ENCODE results near the gene STT3B. TPM values are rescaled to one million over a fixed set of nuclear protein-coding genes. Genes with fewer than 3 reads are reported as not detected.
A peak's percentile ranks its signal among the peaks of the same experiment; 100 is the strongest.

Gene STT3B
- total RNA-seq, 1 donor from 2014 or later = 210 TPM

DNA sequence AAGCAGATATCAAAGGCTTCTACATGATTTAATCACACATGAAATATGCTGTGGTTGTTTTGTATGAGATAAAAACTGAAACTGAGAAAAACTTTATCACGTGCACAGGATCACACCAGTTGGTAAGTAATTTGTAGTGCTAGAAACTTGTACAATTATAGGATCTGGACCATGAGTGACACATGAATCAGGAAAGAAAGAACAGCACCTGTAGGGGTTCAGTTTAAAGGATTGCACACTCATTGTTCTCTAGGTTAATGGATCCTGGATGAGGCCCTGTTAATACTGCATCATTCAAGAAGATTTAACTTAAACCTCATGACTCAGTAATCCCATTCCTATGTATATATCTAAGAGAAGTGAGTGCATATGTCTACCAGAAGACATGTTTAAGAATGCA is 87.9 kb downstream of the STT3B start:
- DNase-seq (ENCODE audit: low spot score in 2 of 2, unreplicated experiment in 2 of 2) = no peak
- Mint-ChIP-seq H3K27ac (no peak overlapping the region), H3K9me3 (no peaks in the 10 kb centered on the region), H3K27me3 (ENCODE audit: low read depth) (no peaks in the 10 kb centered on the region), H3K36me3 (peaks cover 29% of the 10 kb centered on the region), H3K4me1 (peaks cover 8% of the 10 kb centered on the region), H3K4me3 (no peak overlapping the region)
- TF ChIP-seq, protein P1, sequence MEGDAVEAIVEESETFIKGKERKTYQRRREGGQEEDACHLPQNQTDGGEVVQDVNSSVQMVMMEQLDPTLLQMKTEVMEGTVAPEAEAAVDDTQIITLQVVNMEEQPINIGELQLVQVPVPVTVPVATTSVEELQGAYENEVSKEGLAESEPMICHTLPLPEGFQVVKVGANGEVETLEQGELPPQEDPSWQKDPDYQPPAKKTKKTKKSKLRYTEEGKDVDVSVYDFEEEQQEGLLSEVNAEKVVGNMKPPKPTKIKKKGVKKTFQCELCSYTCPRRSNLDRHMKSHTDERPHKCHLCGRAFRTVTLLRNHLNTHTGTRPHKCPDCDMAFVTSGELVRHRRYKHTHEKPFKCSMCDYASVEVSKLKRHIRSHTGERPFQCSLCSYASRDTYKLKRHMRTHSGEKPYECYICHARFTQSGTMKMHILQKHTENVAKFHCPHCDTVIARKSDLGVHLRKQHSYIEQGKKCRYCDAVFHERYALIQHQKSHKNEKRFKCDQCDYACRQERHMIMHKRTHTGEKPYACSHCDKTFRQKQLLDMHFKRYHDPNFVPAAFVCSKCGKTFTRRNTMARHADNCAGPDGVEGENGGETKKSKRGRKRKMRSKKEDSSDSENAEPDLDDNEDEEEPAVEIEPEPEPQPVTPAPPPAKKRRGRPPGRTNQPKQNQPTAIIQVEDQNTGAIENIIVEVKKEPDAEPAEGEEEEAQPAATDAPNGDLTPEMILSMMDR (IDR thresholded peaks at IDR 0.05; ENCODE audit: unreplicated experiment) = no peak

DNA sequence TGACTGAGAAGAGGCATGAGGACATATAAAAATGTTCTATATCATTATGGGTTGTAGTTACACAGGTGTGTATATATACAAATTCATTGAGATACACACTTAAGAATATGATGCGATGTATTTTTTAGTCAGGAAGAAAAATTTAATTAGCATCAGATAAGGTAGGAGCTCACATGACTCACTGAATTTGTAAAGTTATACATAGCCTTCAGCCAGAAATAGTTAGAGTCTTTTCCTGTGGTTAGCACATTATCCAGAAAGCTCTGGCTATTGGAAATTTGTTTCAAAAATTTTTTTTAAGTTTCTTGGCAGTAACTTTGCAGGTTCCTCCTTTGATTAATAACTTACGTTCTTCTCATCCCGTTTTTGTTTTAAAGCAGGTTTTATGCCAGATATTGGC is 88.6 kb downstream of the STT3B start:
- no peak overlapping the region for H3K4me3 Mint-ChIP-seq
- TF ChIP-seq, protein P1 (IDR thresholded peaks at IDR 0.05; ENCODE audit: unreplicated experiment) = no peak
- no peak for DNase-seq (ENCODE audit: low spot score in 2 of 2, unreplicated experiment in 2 of 2)
- H3K9me3 Mint-ChIP-seq = no peaks in the 10 kb centered on the region
- peaks cover 3% of the 10 kb centered on the region for H3K4me1 Mint-ChIP-seq
- no peak overlapping the region for H3K27ac Mint-ChIP-seq
- peaks cover 35% of the 10 kb centered on the region for H3K36me3 Mint-ChIP-seq
- no peaks in the 10 kb centered on the region for H3K27me3 Mint-ChIP-seq (ENCODE audit: low read depth)

- H3K4me1 Mint-ChIP-seq = no peaks in the 10 kb centered on the region
- peaks cover 47% of the 10 kb centered on the region for H3K36me3 Mint-ChIP-seq
- TF ChIP-seq, protein P1 (IDR thresholded peaks at IDR 0.05; ENCODE audit: unreplicated experiment) = no peak
- DNase-seq (ENCODE audit: low spot score in 2 of 2, unreplicated experiment in 2 of 2) = no peak
- no peaks in the 10 kb centered on the region for H3K9me3 Mint-ChIP-seq
- no peaks in the 10 kb centered on the region for H3K27me3 Mint-ChIP-seq (ENCODE audit: low read depth)
- no peak overlapping the region for H3K4me3 Mint-ChIP-seq
- H3K27ac Mint-ChIP-seq = peak overlapping the region; percentile 67
These were observed 90.0 kb downstream of the STT3B start for GRCh38 chr3:31622636-31623288.

DNA sequence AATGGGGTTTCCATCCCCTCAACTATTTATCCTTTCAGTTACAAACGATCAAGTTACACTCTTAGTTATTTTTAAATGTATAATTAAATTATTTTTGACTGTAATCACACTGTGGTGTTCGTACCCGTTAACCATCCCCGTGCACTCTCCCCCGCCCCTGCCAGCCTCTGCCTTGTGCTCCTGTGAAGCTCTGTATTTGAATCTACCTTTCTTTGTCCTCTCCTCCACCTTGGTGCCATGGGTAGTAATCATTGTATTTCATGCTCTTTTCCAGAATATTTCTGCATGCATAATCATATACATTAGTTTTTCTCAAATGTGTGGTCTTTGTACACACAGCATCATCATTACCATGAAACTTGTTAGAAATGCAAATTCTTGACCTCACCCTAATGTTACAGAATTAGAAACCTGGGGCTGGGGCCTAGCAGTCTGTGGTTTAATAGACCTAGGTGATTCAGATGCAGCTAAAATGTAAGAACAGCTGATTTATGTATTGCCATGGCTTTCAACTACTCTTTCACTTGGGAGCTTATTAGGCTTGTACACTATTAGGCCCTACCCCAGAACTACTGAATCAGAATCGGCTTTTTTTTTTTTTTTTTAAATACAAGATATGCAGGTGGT is 91.5 kb downstream of the STT3B start:
- DNase-seq (ENCODE audit: low spot score in 2 of 2, unreplicated experiment in 2 of 2) = no peak
- Mint-ChIP-seq H3K4me3 (no peak overlapping the region), H3K4me1 (no peaks in the 10 kb centered on the region), H3K27me3 (ENCODE audit: low read depth) (no peaks in the 10 kb centered on the region), H3K9me3 (no peaks in the 10 kb centered on the region), H3K36me3 (peaks cover 49% of the 10 kb centered on the region), H3K27ac (no peak overlapping the region)
- TF ChIP-seq, protein P1 (IDR thresholded peaks at IDR 0.05; ENCODE audit: unreplicated experiment) = no peak

- peaks cover 55% of the 10 kb centered on the region for H3K36me3 Mint-ChIP-seq
- TF ChIP-seq, protein P1 (IDR thresholded peaks at IDR 0.05; ENCODE audit: unreplicated experiment) = no peak
- no peak overlapping the region for H3K4me3 Mint-ChIP-seq
- no peaks in the 10 kb centered on the region for H3K9me3 Mint-ChIP-seq
- H3K4me1 Mint-ChIP-seq = no peaks in the 10 kb centered on the region
- no peak overlapping the region for H3K27ac Mint-ChIP-seq
- no peaks in the 10 kb centered on the region for H3K27me3 Mint-ChIP-seq (ENCODE audit: low read depth)
- DNase-seq (ENCODE audit: low spot score in 2 of 2, unreplicated experiment in 2 of 2) = no peak
These were observed 92.6 kb downstream of the STT3B start for GRCh38 chr3:31625358-31625757.
